Kidney (tissue), 14 donors: ENCODE measurements around the gene ANXA10. TPM values are rescaled to one million over a fixed set of nuclear protein-coding genes. Genes with fewer than 3 reads are reported as not detected.
"Not testable (repeated sequence)": the region's sequence is repeated elsewhere in the genome, so short reads cannot be mapped to it uniquely, and the experiment has no call there.

Experiments used
- DNase-seq, 5 donors: peaks; one replicate each; pipeline ENCODE4 v3.0.0-alpha.2; 2013 to 2020
- FAIRE-seq: peaks from 2 replicates; lab custom pipeline; 2012; peaks lifted over from hg19 to GRCh38; lab: Jason Lieb, UNC
- H3K27ac ChIP-seq, 2 donors: one replicate each; pipeline ENCODE4 v1.7.0; 2013; ENCODE audit warnings: low read depth in 2 of 2, low read length in 2 of 2, inconsistent platforms in 1 of 2
- H3K27me3 ChIP-seq: one replicate; pipeline ENCODE4 v1.7.1; 2013; ENCODE audit warnings: low read length, inconsistent platforms; ENCODE audit not compliant: control insufficient read depth, insufficient read depth
- H3K36me3 ChIP-seq, 3 donors: one replicate each; pipeline versions ENCODE4 v1.7.0 to v1.7.1; 2013; ENCODE audit warnings: low read length in 3 of 3, control low read depth in 1 of 3, inconsistent platforms in 1 of 3; ENCODE audit not compliant: insufficient read depth in 3 of 3, control insufficient read depth in 2 of 3
- H3K4me1 ChIP-seq, 3 donors: one replicate each; pipeline versions ENCODE4 v1.7.0 to v1.7.1; 2013; ENCODE audit warnings: low read length in 3 of 3, inconsistent platforms in 1 of 3, low read depth in 1 of 3; ENCODE audit not compliant: control insufficient read depth in 2 of 3, insufficient read depth in 2 of 3
- H3K4me3 ChIP-seq, 3 donors: one replicate each; pipeline versions ENCODE4 v1.7.0 to v1.8.1; 2013; ENCODE audit warnings: low read length in 3 of 3, control low read depth in 1 of 3, inconsistent platforms in 1 of 3
- H3K9ac ChIP-seq, 3 donors: one replicate each; pipeline versions ENCODE4 v1.7.0 to v1.7.1; 2013; ENCODE audit warnings: low read length in 3 of 3, control low read depth in 1 of 3, inconsistent platforms in 1 of 3
- H3K9me3 ChIP-seq, 3 donors: one replicate each; pipeline versions ENCODE4 v1.7.0 to v1.7.1; 2013; ENCODE audit warnings: low read length in 3 of 3, control low read depth in 1 of 3, inconsistent platforms in 1 of 3; ENCODE audit not compliant: control insufficient read depth in 2 of 3, insufficient read depth in 1 of 3
- CTCF ChIP-seq: IDR thresholded peaks from 3 replicates; pipeline ENCODE4 v1.5.1; 2012; ENCODE audit warnings: mild to moderate bottlenecking, moderate library complexity, borderline replicate concordance; ENCODE audit not compliant: insufficient read depth; ENCODE audit errors: extremely low read depth
- intact Hi-C: fragments of 100-400 bp; cut with DNase I; formaldehyde crosslinking; loops from one replicate; pipeline ENCODE4 v1.11.1; 2022
- polyA plus RNA-seq: library from polyadenylated mRNA; stranded (reverse); fragments of 350-450 nt; fragmentation: Illumina TruSeq; extraction: RNeasy Lipid Tissue Mini Kit (QIAGEN cat#74804); gene quantifications from one replicate; pipeline ENCODE4 v1.2.3, GENCODE V29; 2014; ENCODE audit warnings: low read depth, low replicate concordance; ENCODE audit not compliant: insufficient read depth
- total RNA-seq: library from RNA; stranded (reverse); fragmentation: NEBNext Ultra II Directional; extraction: Animal tissue kit (Norgen Biotek cat#: 25700); gene quantifications from one replicate; pipeline ENCODE4 v1.2.1, GENCODE V29; 2021
- donor health status: control.
- donor health status: control.
- donor health status: control.
- donor health status: control.
- donor health status: control.
- donor health status: DM: yes; HTN: yes; CAD: no.
- donor health status: Normal renal cell carcinoma (clear cell type).

Gene ANXA10
- total and polyA plus RNA-seq, 2 donors from 2014 or later: not detected

GRCh38 chr4:168134651-168135050, 42.3 kb downstream of the ANXA10 start:
- no peaks in the 10 kb centered on the region for H3K27me3 ChIP-seq
- H3K4me1 ChIP-seq: peaks cover 0 to 4% (median 0%) of the 10 kb centered on the region in 3 donors
- no peak for DNase-seq
- H3K4me3 ChIP-seq: no peak overlapping the region
- intact Hi-C loops: no loop called here
- H3K36me3 ChIP-seq: no peaks in the 10 kb centered on the region
- TF ChIP-seq CTCF: no peak
- no peak overlapping the region for H3K27ac ChIP-seq
- FAIRE-seq: no peak
- H3K9ac ChIP-seq: no peak overlapping the region
- H3K9me3 ChIP-seq: peaks cover 0 to 7% (median 0%) of the 10 kb centered on the region in 3 donors

- H3K27ac ChIP-seq, H3K9me3 ChIP-seq, H3K9ac ChIP-seq, H3K4me1 ChIP-seq, FAIRE-seq, H3K4me3 ChIP-seq, H3K27me3 ChIP-seq, intact Hi-C loops, DNase-seq, H3K36me3 ChIP-seq: not testable (repeated sequence)
These were observed 43.5 kb downstream of the ANXA10 start for GRCh38 chr4:168135860-168136259.

- H3K4me3 ChIP-seq, H3K27ac ChIP-seq, H3K4me1 ChIP-seq, H3K9ac ChIP-seq, FAIRE-seq, H3K9me3 ChIP-seq, H3K36me3 ChIP-seq, H3K27me3 ChIP-seq, intact Hi-C loops, DNase-seq: not testable (repeated sequence)
These were observed 45.4 kb downstream of the ANXA10 start for GRCh38 chr4:168137695-168138094.

- Histone ChIP-seq H3K4me3 (no peak overlapping the region), H3K4me1 (peaks cover 0 to 4% (median 0%) of the 10 kb centered on the region in 3 donors), H3K36me3 (no peaks in the 10 kb centered on the region), H3K9me3 (peaks cover 0 to 7% (median 0%) of the 10 kb centered on the region in 3 donors), H3K27ac (no peak overlapping the region), H3K9ac (no peak overlapping the region), H3K27me3 (no peaks in the 10 kb centered on the region)
- TF ChIP-seq CTCF: no peak
- no peak for DNase-seq
- intact Hi-C loops: no loop called here
- FAIRE-seq: no peak
These were observed 45.8 kb downstream of the ANXA10 start for GRCh38 chr4:168138143-168138542.
